Skin epidermis (tissue), 12 donors: ENCODE measurements around the gene SHISA7.
A peak's percentile ranks its signal among the peaks of the same experiment; 100 is the strongest.
"Not testable (repeated sequence)": the region's sequence is repeated elsewhere in the genome, so short reads cannot be mapped to it uniquely, and the experiment has no call there.

ENCODE experiments used
- H3K27ac ChIP-seq, 21 experiments: fragments of 200-600 bp; sonication (generic) in 11 of 21; one replicate each; pipeline ENCODE4 v1.5.0; 2020; ENCODE audit warnings: mild to moderate bottlenecking in 3 of 21, inconsistent platforms in 2 of 21, moderate library complexity in 2 of 21
- H3K4me3 ChIP-seq, 7 experiments: fragments of 200-600 bp; sonication (generic) in 2 of 7; one replicate each; pipeline ENCODE4 v1.5.0; 2020; ENCODE audit warnings: inconsistent platforms in 2 of 7, mild to moderate bottlenecking in 2 of 7, moderate library complexity in 1 of 7

Gene SHISA7

GRCh38 chr19:55451965-55452748 lies 9.1 kb upstream of the SHISA7 start:
- Histone ChIP-seq H3K4me3 (peak overlapping the region in 3 of 7 experiments; percentile 14 to 23 (median 15)), H3K27ac (no peak overlapping the region)

- H3K27ac ChIP-seq = no peak overlapping the region
- H3K4me3 ChIP-seq = peak overlapping the region in 2 of 7 experiments; percentile 5 to 23
These were observed 8.3 kb upstream of the SHISA7 start for GRCh38 chr19:55451163-55451964.

GRCh38 chr19:55449469-55449868 lies 6.4 kb upstream of the SHISA7 start:
- H3K4me3 ChIP-seq = no peak overlapping the region
- H3K27ac ChIP-seq = no peak overlapping the region

GRCh38 chr19:55448175-55448490 lies 5.0 kb upstream of the SHISA7 start:
- not testable (repeated sequence) for H3K4me3 ChIP-seq, H3K27ac ChIP-seq

- Histone ChIP-seq H3K4me3 (no peak overlapping the region), H3K27ac (no peak overlapping the region)
These were observed 4.5 kb upstream of the SHISA7 start for GRCh38 chr19:55447421-55448174.

- Histone ChIP-seq H3K4me3 (no peak overlapping the region), H3K27ac (no peak overlapping the region)
These were observed 3.0 kb upstream of the SHISA7 start for GRCh38 chr19:55446060-55446459.

GRCh38 chr19:55444646-55445045 lies 1.5 kb upstream of the SHISA7 start:
- Histone ChIP-seq H3K4me3 (no peak overlapping the region), H3K27ac (no peak overlapping the region)

- Histone ChIP-seq H3K4me3 (no peak overlapping the region), H3K27ac (no peak overlapping the region)
These were observed 852 bp upstream of the SHISA7 start for GRCh38 chr19:55443824-55444480.

GRCh38 chr19:55442372-55442961 lies 633 bp downstream of the SHISA7 start:
- Histone ChIP-seq H3K27ac (no peak overlapping the region), H3K4me3 (peak overlapping the region in 1 of 7 experiments; percentile 12)

GRCh38 chr19:55441692-55442321 lies 1.3 kb downstream of the SHISA7 start:
- Histone ChIP-seq H3K27ac (no peak overlapping the region), H3K4me3 (peak overlapping the region in 1 of 7 experiments; percentile 12)

GRCh38 chr19:55441319-55441691 lies 1.8 kb downstream of the SHISA7 start:
- Histone ChIP-seq H3K4me3 (no peak overlapping the region), H3K27ac (no peak overlapping the region)

- Histone ChIP-seq H3K4me3 (no peak overlapping the region), H3K27ac (no peak overlapping the region)
These were observed 2.5 kb downstream of the SHISA7 start for GRCh38 chr19:55440411-55441105.

GRCh38 chr19:55439052-55439451 lies 4.0 kb downstream of the SHISA7 start:
- Histone ChIP-seq H3K27ac (no peak overlapping the region), H3K4me3 (no peak overlapping the region)

GRCh38 chr19:55437410-55437809 lies 5.7 kb downstream of the SHISA7 start:
- Histone ChIP-seq H3K27ac (no peak overlapping the region), H3K4me3 (no peak overlapping the region)

GRCh38 chr19:55436847-55437246 lies 6.3 kb downstream of the SHISA7 start:
- Histone ChIP-seq H3K27ac (no peak overlapping the region), H3K4me3 (no peak overlapping the region)

- no peak overlapping the region for H3K27ac ChIP-seq
- H3K4me3 ChIP-seq = no peak overlapping the region
These were observed 8.1 kb downstream of the SHISA7 start for GRCh38 chr19:55435020-55435419.

GRCh38 chr19:55434356-55434919 lies 8.7 kb downstream of the SHISA7 start:
- no peak overlapping the region for H3K4me3 ChIP-seq
- H3K27ac ChIP-seq = no peak overlapping the region

- H3K27ac ChIP-seq = peak overlapping the region in 1 of 21 experiments; percentile 13
- no peak overlapping the region for H3K4me3 ChIP-seq
These were observed 9.8 kb downstream of the SHISA7 start for GRCh38 chr19:55433292-55433691.
